HUES48 (cell line): Measurements from ENCODE around the gene PSMA7.

Experiments used
- H3K27ac ChIP-seq: one replicate; pipeline ENCODE4 v1.7.0; 2013; ENCODE audit warnings: low read depth, low read length, inconsistent platforms
- H3K27me3 ChIP-seq: 2 replicates; pipeline ENCODE4 v1.6.1; 2013; ENCODE audit warnings: mild to moderate bottlenecking, low read length; ENCODE audit not compliant: control insufficient read depth, insufficient read depth
- H3K36me3 ChIP-seq: 2 replicates; pipeline ENCODE4 v1.6.1; 2013; ENCODE audit warnings: low read length; ENCODE audit not compliant: control insufficient read depth, insufficient read depth
- H3K4me1 ChIP-seq: 2 replicates; pipeline ENCODE4 v1.6.1; 2013; ENCODE audit warnings: mild to moderate bottlenecking, low read length; ENCODE audit not compliant: control insufficient read depth, insufficient read depth
- H3K4me3 ChIP-seq: 2 replicates; pipeline ENCODE4 v1.5.1; 2013; ENCODE audit warnings: mild to moderate bottlenecking, low read depth, low read length
- H3K9ac ChIP-seq: 2 replicates; pipeline ENCODE4 v1.6.1; 2013; ENCODE audit warnings: mild to moderate bottlenecking, low read depth, low read length, moderate library complexity
- H3K9me3 ChIP-seq: 2 replicates; pipeline ENCODE4 v1.6.1; 2013; ENCODE audit warnings: low read length; ENCODE audit not compliant: control insufficient read depth, insufficient read depth

PSMA7 gene

DNA sequence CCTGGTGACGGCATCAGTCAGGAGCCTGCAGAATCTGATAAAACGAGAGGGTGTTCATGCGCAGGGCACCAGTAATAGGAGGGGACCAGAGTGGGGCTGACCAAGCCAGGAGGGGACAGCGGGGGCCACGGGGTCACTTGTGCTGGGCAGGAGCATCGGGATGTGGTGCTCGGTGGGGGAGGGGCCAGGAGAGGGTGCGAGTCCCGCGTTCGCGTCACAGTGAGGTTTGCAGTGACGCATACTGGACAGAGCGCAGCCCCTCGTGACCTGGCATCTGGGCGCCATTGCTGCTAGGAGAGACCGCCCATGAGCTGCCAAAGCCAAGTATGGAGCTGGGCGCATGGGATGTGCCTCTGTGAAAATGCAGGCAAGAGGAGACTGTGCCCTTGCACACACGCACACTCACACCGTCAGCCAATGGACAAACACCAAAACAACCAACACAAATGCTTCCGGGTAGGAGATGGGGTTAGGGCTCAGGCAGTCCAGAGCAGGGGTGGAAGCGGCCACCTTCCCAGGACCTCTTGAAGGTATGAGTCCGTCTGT, 25.8 kb upstream of the PSMA7 start:
- Histone ChIP-seq H3K9me3 (no peaks in the 10 kb centered on the region), H3K4me3 (no peak overlapping the region), H3K27me3 (no peaks in the 10 kb centered on the region), H3K36me3 (peaks cover 66% of the 10 kb centered on the region), H3K9ac (no peak overlapping the region), H3K4me1 (no peaks in the 10 kb centered on the region), H3K27ac (no peak overlapping the region)

DNA sequence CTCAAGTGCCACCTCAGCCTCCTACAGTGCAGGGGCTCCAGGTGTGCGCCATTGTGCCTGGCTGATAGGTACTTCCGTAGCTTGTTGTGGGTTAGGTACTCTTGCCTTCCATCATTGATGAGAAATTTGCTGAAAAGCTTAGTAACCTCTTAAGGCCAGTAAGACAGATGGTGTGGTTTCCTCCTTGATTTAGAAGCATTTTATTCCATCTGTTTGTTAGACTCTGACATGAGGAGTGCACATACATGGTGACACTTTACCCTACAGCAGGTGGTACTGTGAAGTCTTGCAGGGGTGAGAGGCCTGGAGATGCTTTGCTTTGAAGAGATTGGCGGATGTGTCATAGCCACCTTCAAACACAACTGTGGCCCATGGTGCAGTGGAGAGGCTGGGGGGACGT, 24.9 kb upstream of the PSMA7 start:
- Histone ChIP-seq H3K4me1 (no peaks in the 10 kb centered on the region), H3K27ac (no peak overlapping the region), H3K27me3 (no peaks in the 10 kb centered on the region), H3K36me3 (peaks cover 68% of the 10 kb centered on the region), H3K4me3 (no peak overlapping the region), H3K9me3 (no peaks in the 10 kb centered on the region), H3K9ac (no peak overlapping the region)

DNA sequence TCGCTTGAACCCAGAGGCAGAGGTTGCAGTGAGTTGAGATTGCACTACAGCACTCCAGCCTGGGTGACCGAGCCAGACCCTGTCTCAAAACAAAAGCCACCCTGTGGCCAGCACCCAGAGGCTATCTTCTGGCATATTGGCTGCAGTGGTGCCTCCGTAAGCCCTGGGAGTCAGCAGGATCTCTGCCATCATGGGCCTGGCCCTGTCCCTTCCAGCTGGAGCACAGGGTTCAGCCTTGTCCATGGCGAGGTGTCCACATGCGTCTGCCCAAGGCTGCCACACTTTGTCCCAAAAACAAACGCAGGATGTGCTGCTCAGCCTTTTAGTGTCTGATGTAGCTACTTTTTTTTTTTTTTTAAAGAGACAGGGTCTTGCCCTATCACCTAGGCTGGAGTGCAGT, 24.3 kb upstream of the PSMA7 start:
- H3K4me1 ChIP-seq = no peaks in the 10 kb centered on the region
- H3K9me3 ChIP-seq = no peaks in the 10 kb centered on the region
- H3K9ac ChIP-seq = no peak overlapping the region
- H3K27ac ChIP-seq = no peak overlapping the region
- H3K36me3 ChIP-seq = peaks cover 70% of the 10 kb centered on the region
- H3K27me3 ChIP-seq = no peaks in the 10 kb centered on the region
- H3K4me3 ChIP-seq = no peak overlapping the region

DNA sequence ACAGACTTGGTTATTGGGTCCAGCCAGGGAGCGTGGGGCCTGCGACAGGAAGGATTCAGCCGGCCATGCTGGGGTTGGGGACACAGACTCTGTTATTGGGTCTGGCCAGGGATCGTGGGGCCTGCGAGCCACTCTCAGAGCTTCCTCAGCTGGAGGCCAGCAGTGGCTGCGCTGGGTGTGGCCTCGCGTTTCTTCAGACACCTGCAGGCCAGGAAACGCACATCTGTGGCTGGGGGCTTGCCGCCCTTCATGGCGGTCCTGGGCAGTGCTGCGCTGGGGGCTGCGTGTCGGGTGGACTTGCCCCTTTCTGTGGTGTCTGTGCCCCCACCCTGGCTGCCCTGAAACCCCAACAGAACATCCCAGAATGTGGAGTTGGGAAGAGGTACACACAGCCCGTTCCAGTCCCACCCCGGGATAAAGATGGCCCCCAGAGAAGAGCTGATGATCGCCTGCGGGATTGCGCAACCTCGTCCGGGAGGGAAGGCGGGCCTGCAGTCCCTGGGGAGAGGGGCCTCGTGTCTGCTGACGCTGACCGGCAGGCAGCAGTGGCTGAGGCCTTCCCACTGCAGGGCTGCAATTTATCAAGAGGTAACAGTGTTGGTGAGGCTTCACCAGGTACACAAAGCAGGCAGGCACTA, 22.7 kb upstream of the PSMA7 start:
- H3K4me3 ChIP-seq = no peak overlapping the region
- H3K27ac ChIP-seq = no peak overlapping the region
- H3K27me3 ChIP-seq = no peaks in the 10 kb centered on the region
- H3K9ac ChIP-seq = no peak overlapping the region
- no peaks in the 10 kb centered on the region for H3K4me1 ChIP-seq
- no peaks in the 10 kb centered on the region for H3K9me3 ChIP-seq
- peaks cover 81% of the 10 kb centered on the region for H3K36me3 ChIP-seq

DNA sequence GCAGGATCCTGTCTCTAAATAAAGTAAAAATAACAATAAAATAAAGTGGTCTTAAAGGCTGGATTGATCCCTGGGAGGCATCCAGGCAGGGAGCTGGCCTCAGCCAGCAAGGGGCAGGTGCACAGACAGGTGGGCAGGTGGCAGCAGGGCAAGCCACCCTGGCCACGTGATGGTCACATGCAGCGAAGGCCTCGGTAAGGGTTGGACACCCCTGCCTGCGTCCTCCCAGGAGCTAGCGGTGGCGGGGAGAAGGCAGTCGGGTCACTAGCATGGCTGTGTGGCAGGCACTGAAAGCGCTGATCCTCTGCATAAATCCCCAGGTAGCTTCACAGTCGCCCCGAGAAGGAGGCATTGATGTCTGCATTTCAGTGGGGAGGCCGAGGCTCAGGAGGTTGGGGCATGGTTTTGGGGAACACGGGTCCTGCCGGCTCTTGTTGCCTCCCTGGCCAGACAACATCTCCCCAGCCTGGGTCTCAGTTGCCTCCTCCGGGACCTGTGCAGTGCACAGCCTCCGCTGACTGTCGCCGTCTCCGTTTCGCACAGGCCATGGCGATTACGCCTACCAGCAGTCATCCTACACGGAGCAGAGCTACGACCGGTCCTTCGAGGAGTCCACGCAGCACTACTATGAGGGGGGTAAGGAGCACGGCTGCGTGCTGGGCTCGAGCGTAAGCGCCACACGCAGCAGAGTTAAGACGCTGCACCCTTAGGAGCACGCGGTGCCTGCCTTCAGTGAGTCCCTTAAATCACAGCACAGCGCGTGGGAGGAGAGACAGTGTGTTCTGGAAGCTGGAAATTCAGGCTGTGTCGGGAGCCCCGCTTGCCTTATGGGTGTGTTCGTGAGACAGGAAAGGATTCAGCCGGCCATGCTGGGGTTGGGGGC, 21.9 kb upstream of the PSMA7 start:
- Histone ChIP-seq H3K9ac (no peak overlapping the region), H3K27ac (no peak overlapping the region), H3K36me3 (peaks cover 87% of the 10 kb centered on the region), H3K4me3 (no peak overlapping the region), H3K4me1 (no peaks in the 10 kb centered on the region), H3K27me3 (no peaks in the 10 kb centered on the region), H3K9me3 (no peaks in the 10 kb centered on the region)

DNA sequence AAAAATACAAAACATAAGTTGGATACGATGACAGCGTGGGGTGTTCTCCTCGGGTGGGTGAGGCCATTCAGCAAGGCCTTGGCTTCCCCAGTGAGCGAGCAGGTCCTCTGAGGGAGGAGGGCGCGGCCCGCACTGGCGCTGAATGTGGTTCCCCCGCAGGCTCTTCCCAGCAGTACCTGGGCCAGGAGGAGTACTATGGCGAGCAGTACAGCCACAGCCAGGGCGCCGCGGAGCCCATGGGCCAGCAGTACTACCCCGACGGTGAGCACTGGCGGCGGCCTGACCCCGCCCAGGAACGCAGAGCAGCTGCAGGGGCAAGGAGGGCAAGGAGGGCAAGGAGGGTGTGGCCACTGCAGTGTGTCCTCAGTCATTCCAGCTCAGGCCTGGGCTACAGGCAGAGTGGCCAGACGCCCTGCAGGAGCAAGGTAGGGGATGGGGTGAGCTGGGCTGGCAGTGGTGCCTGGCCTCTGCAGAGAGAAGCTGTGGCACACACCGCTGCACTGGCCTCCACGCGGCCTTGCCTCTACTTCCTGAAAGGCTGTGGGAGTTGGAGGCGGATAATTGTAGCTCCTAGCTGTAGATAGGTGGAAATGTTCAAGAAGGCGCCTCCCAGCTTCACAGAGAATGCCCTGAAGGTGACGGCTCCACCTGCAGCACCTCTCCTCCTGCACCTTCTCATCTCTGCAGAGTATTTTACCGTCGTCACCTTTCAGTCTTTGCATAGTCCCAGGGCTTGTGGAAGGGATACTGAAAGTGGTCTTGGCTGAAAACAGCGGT, 21.0 kb upstream of the PSMA7 start:
- Histone ChIP-seq H3K9me3 (no peaks in the 10 kb centered on the region), H3K27me3 (no peaks in the 10 kb centered on the region), H3K9ac (no peak overlapping the region), H3K4me3 (no peak overlapping the region), H3K4me1 (no peaks in the 10 kb centered on the region), H3K27ac (no peak overlapping the region), H3K36me3 (peaks cover 86% of the 10 kb centered on the region)

DNA sequence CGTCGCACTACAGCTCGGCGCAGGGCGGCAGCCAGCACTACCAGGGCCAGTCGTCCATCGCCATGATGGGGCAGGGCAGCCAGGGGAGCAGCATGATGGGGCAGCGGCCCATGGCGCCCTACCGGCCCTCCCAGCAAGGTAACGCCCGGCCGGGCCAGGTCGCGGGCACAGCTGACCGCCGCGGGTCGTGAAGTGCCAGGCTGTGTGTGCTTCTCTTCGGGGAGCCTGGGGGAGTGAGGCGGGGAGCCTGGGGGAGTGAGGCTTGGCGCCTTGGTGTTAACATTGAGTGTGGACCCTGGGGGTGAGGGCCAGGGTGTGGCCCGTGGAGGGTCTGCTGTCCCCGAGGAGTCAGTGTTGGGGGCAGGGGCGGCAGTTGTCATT, 20.3 kb upstream of the PSMA7 start:
- Histone ChIP-seq H3K9me3 (no peaks in the 10 kb centered on the region), H3K27ac (no peak overlapping the region), H3K36me3 (peaks cover 86% of the 10 kb centered on the region), H3K9ac (no peak overlapping the region), H3K4me3 (no peak overlapping the region), H3K27me3 (no peaks in the 10 kb centered on the region), H3K4me1 (no peaks in the 10 kb centered on the region)

DNA sequence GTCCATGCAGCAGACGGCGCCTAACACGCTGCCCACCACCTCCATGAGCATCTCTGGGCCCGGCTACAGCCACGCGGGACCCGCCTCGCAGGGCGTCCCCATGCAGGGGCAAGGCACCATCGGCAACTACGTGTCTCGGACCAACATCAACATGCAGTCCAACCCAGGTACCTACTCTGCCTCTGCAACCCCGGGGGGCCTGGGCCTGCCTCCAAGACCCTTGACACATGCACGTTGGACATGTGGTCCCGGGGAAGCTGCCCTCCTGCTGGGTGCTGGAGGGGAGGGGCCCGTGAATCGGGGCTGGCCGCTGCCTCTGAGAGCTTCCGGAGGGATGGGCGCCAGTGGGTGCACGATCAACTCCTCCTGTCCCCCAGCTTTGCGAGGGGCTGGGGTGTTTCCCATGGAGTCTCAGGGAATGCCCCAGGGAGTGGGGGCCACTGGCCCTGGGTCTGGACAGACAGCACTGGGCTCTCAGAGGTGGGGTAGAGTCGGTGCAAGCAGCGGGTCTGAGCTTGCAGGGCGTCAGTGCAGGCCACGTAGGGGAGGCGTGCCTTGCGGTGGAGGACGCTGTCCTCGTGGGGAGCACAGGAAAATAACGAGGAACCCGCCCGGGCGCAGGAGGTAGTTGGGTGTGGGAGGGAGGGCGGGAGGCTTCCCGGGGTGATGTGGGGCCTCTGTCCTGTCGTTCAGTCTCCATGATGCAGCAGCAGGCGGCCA, 19.7 kb upstream of the PSMA7 start:
- Histone ChIP-seq H3K4me3 (no peak overlapping the region), H3K36me3 (peaks cover 81% of the 10 kb centered on the region), H3K9ac (no peak overlapping the region), H3K27me3 (no peaks in the 10 kb centered on the region), H3K27ac (no peak overlapping the region), H3K9me3 (no peaks in the 10 kb centered on the region), H3K4me1 (no peaks in the 10 kb centered on the region)

DNA sequence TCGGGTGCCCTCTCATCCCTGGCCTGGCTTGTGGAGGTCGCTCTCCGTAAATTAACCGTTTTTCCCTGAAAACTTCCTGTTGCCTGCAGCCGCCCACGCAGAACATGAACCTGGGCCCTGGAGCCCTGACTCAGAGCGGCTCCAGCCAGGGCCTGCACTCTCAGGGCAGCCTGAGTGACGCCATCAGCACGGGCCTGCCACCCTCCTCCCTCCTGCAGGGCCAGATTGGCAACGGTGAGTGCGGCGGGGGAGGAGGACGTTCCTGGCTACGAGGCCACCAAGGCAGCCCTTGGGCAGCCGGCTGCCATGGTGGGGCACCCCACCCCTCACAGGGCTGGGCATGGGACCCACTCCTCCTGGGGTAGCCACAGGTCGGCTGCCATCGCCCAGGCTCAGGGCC, 18.2 kb upstream of the PSMA7 start:
- H3K27me3 ChIP-seq = no peaks in the 10 kb centered on the region
- no peak overlapping the region for H3K9ac ChIP-seq
- no peak overlapping the region for H3K27ac ChIP-seq
- no peaks in the 10 kb centered on the region for H3K9me3 ChIP-seq
- peaks cover 70% of the 10 kb centered on the region for H3K36me3 ChIP-seq
- H3K4me3 ChIP-seq = no peak overlapping the region
- H3K4me1 ChIP-seq = peaks cover 10% of the 10 kb centered on the region

DNA sequence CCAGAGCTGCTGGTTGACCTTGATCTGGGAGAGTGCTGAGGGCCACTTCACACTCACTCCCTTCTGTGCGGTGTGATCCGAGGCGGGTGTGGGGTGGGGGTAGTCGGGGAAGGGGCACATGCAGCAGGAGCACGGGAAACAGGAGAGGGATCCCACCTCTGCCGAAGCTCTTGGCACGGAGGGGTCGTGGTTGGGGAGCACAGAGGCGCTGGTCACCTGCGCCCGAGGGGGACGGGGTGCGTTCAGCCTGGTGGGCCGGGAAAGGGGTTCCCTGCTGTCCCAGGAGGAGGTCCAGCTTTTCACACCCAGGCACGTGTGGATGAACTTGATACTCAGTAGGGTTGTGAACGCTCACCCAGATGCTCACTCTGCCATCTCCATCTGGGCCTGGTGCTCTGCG, 17.7 kb upstream of the PSMA7 start:
- Histone ChIP-seq H3K27me3 (no peaks in the 10 kb centered on the region), H3K9me3 (no peaks in the 10 kb centered on the region), H3K36me3 (peaks cover 66% of the 10 kb centered on the region), H3K4me1 (peaks cover 13% of the 10 kb centered on the region), H3K4me3 (no peak overlapping the region), H3K9ac (no peak overlapping the region), H3K27ac (no peak overlapping the region)
